GM21576 (cell line): ENCODE measurements around the gene CSNK1A1.
A peak's percentile ranks its signal among the peaks of the same experiment; 100 is the strongest.
"Not testable (repeated sequence)": the region's sequence is repeated elsewhere in the genome, so short reads cannot be mapped to it uniquely, and the experiment has no call there.

Source experiments
- ATAC-seq: cut with Tn5 transposase; IDR thresholded peaks from one replicate; pipeline ENCODE4 v1.9.1; 2021; ENCODE audit warnings: mild to moderate bottlenecking, moderate library complexity; ENCODE audit not compliant: unreplicated experiment

CSNK1A1 gene

DNA sequence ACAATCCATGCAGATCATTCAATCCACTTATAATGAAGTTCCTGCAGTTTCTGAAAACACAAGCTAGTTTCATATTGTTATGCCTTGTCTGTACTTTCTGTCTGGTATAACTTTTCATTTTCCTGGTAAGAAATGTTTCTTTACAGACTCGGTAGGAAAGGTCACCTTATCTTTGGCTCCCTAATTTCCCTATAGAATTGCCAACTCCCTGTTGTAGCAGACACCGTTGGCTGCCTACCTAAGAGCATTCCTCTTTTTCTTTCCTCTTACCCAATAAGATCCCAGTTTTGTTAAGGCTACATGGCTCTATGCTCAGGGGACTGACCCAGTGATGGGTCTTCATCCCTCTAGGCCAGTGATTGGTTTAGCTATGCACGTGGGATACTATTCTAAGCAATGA is 23.9 kb upstream of the CSNK1A1 start:
- no peak for ATAC-seq

DNA sequence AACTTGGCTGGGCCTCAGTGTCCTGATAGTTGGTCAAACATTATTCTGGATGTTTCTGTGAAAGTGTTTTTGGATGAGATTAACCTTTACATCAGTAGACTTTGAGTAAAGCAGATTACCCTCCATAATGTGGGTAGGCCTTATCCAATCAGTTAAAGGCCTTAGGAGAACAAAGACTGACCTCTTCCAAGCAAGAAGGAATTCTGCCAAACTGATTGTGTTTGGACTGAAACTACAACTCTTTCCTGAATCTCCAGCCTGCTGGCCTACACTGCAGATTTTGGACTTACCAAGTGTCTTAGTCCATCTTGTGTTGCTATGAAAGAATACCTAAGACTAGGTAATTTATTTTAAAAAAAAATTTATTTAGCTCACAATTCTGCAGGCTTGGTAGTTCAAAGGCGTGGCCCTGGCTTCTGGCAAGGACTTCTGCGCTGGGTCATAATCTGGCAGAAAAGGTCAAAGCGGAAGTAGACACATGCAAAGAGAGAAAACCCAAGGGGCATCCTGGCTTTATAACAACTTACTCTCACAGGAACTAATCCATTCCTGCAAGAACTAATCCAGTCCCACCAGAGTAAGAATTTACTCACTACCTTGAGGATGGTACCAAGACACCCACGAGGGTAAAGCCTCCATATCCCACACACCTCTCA is 21.5 kb upstream of the CSNK1A1 start:
- no peak for ATAC-seq

DNA sequence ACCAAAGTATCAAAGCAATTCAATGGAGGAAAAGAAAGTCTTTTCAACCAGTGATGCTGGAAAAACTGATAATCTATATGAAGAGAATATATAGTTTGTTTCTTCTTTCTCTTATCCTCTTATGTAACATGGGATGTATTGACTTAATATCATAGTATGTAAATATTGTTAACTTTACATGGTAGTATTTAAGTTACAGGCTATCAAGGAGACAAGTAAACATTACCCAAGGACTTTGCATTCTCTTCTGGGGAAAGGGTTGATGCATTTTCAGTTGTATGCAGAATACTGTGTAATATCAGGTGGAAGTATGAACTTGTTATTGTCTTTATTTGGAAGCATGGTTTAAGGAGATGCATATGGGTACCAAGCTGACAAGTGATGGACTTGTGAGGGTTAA is 20.9 kb upstream of the CSNK1A1 start:
- no peak for ATAC-seq

DNA sequence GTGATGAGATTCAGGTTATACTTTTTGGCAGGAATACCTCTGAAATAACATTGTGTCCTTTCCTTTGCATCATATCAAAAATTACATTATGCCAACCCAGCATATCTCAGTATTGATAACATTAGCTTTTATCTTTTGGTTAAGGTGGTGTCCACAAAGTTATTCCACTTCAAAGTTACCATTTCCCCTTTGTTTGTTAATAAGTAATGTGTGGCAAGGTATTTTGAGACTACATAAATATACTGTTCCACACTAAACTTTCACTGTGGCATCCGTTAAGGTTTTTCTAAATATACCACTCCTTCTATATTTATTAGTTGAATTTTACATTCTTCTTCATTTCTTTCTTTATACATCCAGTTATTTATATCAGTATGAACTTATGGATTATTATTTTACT is 16.0 kb upstream of the CSNK1A1 start:
- no peak for ATAC-seq

DNA sequence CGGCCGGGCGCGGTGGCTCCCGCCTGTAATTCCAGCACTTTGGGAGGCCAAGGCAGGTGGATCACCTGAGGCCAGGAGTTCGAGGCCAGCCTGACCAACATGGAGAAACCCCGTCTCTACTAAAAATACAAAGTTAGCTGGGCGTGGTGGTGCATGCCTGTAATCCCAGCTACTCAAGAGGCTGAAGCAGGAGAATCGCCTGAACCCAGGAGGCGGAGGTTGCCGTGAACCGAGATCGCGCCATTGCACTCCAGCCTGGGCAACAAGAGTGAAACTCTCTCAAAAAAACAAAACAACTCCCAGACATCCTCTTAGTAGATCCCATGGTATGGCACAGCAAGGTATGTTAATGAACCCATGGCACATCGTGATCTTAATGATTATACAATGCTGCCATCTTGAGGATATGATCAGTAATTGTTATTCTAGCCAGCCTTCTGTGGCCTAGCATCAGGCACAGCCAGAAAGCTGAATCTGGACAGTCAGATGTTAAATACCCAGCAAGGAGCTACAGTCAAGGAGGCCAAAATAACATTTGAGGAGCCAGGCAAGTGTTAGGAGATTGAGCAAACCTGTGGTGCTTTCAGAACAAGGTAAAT is 13.4 kb upstream of the CSNK1A1 start:
- peak; percentile 79 for ATAC-seq

DNA sequence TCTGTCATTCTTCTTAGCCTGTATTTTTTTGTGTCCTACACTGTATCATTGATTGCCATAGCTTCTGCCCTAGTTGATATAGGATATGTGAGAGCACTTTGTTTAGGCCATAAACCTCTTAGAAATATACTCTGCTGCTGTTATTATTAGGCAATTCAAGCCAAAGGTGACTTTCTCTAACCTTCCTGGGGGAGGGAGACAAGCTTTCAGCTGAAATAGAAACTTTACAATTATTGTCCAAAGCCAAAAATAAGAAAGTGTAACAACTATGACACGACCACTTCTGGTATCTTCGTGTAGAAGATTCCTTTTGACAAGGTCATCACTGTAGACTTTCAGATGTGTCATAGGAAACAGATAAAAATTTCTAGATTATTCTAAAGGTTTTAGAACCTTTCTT is 12.2 kb upstream of the CSNK1A1 start:
- ATAC-seq: no peak

DNA sequence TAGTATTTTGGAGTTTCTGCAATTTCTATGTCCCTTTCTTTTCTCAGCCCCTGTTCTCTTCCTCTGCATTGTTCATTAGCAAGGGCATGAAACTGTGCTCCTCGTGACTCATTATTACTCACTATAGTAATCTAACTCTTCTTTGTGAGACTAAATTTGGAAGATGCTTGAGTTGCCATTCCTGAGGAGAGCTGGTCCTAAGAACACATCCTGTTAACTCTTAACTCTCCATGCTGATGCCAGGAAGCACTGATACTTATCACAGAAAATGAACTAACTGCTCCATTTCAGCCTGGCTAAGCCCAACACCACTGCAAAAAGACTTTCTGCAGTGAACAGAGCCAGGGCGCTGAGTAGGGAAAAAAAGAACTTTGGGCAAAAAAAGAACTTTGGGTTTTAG is 10.6 kb upstream of the CSNK1A1 start:
- no peak for ATAC-seq

DNA sequence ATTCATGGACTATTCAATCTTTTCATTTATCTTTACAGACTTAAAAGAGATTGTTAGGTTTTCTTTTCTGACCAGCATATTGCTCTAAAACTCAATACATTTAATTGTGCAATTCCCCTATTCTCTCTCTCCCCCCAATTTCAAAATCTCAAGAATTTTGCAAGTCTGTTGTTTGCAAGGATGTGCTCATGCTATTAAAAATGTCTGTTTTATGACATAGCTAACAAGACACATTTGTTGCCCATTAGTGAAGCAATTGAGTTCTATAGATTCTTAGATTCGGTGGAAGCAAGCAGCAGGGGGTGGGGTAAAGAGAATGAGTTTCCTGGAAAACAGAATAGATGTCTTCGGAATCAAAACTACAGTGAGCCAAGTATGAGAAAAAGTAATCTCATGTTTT is 8.5 kb upstream of the CSNK1A1 start:
- no peak for ATAC-seq

DNA sequence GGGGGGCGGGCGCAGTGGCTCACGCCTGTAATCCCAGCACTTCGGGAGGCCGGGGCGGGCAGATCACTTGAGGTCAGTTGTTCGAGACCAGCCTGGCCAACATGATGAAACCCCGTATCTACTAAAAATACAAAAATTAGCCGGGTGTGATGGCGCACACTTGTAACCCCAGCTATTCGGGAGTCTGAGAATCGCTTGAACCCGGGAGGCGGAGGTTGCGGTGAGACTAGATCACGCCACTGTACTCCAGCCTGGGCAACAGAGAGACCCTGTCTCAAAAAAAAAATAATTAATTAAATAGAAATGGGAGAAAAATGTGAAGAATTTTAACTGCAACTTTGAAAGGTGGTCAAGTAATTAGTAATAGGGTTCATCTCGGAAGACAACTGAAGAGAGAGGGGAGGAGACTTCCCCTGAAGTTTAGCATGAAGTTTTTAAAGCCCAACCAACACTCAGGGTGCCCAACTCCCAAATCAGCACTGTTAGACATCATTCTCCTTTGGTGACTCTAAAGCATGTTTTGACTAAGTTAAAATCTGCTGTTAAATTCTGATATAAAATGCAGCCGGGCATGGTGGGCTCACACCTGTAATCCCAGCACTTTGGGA is 1.4 kb upstream of the CSNK1A1 start:
- ATAC-seq: no peak

DNA sequence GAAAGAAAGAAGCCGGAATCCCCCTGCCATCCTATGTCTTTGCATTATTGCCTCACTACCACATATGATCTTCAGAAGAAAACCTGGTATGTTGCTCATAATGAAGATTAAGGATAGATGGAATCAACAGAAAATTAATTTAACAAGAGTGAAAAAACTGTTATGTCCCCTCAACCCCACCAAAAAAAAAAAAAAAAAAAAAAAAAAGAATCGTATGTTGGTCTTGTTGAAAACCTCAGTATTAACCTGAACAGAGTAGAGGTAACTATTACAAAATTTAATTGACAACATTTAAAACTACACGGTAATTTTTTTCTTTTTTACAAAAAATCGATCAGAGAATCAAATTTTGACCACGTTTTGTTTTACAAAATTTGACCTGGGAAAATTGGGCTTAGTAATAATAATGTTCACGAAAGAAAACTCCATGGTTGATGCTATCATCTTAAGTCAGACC is 827 bp upstream of the CSNK1A1 start:
- no peak for ATAC-seq

DNA sequence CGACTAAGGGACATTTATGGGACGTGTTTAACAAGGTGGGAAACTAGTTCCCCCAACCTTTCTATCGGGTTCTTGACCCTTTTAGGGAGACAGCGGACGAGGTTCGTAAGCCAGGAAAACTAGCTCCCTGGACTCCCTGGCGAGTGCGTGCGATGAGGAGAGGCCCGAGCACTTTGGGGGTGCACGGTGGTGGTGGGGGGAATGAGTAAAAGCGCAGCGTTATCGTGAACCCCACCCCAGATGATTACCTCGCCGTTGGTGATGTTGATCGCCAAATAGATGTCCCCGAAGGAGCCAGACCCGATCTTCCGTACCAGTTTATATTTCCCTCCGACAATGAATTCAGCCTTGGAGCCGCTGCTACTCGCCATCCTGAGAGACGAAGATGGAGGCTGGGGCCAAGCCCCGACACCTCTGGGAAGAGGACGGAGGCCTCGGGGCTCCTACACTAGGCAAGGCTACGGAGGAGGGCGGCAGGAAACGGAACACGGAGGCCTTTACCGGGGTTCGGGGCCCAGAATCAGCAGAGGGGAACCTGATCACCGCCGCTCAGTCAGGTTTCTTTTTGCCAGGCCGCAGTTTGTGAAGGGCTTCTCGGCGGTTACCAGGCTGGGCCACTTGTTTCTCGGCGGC is 529 bp downstream of the CSNK1A1 start:
- ATAC-seq: peak; percentile 2

DNA sequence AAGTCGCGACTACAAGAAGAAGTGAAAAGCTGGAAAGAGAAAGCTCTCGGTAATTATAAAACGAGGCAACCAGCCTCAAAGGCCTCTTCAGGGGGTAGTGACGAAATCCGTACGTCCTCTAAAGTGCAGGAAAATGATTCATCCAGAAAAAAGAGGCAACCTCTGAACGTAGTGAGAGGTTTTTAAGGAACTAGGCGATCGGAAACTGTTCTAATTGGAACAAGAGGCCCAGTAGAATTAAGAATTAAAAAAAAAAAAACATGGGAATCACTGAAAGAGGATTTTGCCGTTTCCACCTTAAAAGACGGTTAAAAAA is 1.0 kb downstream of the CSNK1A1 start:
- no peak for ATAC-seq

DNA sequence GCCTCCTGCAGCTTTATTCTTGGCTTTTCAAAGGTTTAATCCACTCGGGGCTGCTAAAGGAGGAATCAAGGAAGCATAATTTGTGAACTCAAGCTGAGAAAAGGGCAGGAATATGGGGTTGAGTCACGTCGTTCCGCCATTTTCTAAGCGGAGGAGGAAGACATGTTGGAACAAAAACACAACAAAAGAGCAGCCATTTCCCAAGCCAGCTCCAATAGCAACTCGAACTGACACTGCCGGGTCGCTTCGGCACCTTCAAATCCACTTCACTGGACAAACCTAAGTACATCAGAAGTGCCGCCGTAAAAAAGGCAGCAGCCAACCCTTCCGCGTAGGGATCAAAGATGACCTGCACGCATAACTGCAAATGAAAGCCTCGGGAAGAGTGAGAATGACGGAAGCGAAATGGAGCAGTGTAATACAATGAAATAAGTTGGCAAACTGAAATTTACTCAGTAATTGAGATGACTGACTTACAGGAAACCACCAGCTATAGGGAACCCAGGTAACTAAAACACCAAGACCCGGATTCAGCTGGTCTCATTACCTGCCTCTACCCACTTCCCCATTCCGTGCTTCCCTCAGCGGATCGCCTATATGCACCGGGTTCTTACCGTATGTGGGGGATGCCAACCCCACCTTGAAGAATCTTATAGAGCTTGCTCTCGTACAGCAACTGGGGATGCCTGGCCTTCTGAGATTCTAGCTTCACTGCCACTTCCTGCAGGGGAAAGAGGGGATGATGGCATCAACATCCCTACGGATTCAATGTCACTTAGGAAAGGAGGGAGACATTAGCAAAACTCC is 1.6 kb downstream of the CSNK1A1 start:
- peak; percentile 32 for ATAC-seq

DNA sequence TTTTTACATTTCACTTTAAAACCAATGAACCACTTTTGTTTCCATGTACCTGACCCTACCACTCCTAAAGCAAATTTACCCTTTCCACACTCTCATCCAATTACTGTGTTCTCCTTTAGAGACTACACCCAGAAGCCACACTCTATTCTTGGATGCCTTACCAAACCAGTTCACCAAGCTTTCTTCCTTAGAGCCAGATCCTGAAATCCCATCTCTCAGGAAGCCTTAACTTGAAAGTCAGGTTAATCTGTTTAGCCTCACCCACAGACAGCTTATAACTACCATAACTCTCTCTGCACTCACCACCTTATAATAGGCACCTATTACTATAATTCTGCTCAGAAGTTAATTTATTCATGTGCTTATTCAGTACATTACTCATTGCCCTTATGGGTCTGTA is 4.3 kb downstream of the CSNK1A1 start:
- ATAC-seq: no peak

DNA sequence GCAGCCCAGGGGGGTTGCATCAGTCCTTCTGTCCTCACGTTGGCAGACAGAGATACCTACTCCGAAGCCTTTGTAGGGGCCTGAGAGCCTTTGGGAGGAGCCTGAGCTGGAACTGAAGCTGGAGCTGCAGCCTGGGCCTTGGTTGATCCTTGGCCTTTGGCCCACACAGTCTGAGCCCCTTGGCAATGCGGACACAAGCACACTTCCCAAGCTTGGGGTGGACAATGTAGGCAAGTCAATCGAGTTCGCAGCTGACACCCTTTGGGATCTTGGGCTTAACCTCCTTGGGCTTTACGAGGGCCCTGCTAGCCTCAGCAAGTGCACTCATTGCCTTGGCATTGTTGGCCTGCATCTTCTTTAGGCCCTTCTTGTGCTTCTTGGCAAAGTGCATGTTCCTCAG is 5.9 kb downstream of the CSNK1A1 start:
- no peak for ATAC-seq

DNA sequence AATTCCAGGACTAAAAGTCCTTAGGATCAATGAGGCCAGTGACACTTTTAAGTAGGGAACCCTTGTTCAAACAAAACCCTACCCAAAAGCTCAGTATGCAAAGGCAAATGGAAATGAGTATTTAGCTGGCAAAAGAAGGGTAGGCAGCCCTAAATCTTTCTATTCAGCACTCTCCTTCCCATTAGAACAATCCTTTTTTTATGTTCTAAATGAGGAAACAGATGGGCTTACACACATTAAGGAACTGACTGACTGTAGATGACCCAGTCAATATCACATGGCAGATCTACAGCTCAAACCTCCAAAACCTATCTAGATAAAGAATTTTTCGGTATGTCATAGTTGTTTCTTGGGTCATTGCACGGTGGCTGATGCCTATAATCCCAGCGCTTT is 7.2 kb downstream of the CSNK1A1 start:
- ATAC-seq: no peak

DNA sequence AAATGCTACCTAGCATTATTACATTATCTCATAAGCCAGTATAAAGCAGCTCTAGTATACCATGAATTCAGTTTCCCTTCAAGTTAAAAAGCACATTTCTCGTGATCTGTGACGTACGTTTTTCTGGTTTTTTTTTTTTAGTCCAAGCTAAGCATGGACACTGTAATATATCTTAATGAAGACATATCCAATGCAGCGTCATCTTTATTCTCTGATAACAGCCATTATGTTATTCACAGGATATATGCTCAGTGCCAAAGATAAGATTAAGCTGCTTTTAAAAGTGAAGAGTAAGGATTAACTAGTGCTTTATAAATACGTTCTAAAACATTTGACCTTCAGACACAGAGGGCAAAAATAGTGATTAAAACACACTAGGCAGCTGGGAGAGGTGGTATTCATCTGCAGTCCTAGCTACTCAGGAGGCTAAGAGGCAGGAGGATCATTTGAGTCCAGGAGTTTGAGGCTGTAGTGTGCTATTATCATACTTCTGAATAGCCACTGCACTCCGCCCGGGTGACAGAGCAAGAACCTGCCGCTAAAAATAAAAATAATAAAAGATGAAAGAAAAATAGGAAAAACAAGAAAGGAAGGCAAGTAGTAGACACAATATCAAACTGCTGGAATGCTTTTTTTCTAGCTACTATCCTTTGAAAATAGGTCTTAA is 7.7 kb downstream of the CSNK1A1 start:
- ATAC-seq: no peak

DNA sequence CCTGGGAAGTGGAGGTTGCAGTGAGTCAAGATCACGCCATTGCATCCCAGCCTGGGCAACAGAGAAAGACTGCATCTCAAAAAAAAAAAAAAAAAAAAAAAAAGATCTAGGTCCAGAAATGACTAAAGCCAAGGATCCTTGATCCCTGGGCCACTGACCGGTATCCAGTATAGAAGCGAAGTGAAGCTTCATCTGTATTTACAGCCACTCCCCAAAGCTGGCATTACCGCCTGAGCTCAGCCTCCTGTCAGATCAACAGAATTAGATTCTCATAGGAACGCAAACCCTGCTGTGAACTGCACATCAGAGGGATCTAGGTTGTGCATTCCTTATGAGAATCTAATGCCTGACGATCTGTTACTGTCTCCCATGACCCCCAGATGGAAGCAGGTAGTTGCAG is 9.3 kb downstream of the CSNK1A1 start:
- ATAC-seq: no peak

DNA sequence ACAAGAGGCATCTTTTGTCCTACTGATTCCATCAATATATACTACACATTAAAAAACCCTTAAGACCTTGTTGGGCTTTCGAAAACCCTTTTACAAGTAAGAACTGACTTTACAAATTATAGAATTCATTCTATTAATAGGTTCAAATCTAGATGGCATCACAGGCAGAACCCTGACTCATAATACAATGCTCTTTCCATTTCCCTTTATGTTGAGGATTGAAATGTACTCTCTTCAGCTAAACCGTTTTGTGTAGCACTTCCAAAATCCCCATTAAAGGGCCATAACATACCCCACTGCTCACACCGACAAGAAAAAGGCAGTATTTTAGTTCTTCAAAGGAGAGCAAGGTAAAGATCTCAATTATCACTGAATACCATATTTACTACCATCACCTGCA is 11.2 kb downstream of the CSNK1A1 start:
- ATAC-seq: no peak

DNA sequence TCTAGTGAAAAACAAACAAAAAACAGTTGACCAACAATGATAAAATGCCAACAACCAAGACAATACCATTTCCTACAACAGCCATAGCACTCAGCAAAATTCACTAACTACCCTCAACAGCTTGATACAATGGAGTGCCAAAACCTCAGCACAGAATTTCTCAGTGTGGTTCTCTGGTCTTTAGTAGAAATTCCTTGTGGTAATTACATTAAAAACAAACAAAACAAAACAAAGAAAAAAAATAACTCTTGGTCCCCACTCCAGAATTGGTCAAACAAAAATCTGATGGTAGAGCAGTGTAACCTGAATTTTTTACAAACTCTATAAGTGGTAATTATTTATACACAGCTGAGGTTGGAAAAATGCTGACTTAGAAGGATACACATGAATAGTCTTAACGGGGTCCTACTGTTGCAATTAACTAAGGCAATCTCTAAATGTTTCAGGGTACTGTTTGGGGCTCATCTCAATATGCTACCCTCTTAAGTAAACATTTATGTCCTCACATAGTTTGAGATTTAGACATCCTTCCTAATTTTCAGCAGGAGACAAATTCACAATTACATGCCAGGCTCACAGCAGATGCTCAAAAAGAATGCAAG is 13.8 kb downstream of the CSNK1A1 start:
- ATAC-seq: no peak

DNA sequence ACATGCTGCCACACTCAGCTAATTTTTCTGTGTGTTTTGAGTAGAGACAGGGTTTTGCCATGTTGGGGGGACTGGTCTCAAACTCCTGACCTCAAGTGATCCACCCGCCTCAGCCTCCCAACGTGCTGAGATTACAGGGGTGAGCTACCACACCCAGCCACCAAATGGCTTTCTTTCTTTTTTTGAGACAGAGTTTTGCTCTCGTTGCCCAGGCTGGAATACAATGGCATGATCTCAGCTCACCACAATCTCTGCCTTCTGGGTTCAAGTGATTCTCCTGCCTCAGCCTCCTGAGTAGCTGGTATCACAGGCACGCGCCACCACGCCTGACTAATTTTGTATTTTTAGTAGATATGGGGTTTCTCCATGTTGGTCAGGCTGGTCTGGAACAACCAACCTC is 15.5 kb downstream of the CSNK1A1 start:
- ATAC-seq: not testable (repeated sequence)
